ENCODE data around the gene SETD2. TPM values are rescaled to one million over a fixed set of nuclear protein-coding genes. Genes with fewer than 3 reads are reported as not detected.

Gene SETD2
- total and polyA plus RNA-seq, 2 experiments from 2014 or later = 16.7 to 45.2 TPM

DNA sequence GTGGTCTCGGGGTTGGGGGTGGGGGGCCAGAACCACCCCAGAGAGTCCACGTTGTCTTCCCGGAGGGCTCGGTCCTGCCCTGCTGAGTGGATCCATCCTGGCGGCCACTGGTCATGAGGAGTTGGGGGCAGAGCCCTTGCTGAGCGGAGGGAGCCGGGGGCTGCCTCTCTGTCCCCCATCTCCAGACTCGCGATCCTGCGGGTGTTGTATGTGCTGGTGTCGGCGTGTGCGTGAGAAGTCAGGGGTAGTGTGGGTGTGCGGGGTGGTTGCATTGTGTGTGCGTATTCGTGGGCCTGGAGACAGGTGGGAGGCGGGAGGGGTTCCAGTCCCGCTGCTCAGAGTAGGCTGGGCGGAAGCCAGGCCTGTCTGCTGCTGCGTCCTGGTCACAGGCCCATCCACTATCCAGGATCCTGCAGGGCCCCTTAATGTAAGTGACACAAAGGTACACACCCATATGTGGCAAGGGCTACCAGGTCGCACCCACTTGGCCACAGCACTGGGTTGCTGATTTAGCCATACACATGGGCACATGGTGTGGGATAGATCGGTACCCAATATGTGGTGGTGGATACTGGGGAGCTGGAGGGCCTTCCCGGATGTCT is 153.7 kb downstream of the SETD2 start (continued):
- TF ChIP-seq, protein P1, sequence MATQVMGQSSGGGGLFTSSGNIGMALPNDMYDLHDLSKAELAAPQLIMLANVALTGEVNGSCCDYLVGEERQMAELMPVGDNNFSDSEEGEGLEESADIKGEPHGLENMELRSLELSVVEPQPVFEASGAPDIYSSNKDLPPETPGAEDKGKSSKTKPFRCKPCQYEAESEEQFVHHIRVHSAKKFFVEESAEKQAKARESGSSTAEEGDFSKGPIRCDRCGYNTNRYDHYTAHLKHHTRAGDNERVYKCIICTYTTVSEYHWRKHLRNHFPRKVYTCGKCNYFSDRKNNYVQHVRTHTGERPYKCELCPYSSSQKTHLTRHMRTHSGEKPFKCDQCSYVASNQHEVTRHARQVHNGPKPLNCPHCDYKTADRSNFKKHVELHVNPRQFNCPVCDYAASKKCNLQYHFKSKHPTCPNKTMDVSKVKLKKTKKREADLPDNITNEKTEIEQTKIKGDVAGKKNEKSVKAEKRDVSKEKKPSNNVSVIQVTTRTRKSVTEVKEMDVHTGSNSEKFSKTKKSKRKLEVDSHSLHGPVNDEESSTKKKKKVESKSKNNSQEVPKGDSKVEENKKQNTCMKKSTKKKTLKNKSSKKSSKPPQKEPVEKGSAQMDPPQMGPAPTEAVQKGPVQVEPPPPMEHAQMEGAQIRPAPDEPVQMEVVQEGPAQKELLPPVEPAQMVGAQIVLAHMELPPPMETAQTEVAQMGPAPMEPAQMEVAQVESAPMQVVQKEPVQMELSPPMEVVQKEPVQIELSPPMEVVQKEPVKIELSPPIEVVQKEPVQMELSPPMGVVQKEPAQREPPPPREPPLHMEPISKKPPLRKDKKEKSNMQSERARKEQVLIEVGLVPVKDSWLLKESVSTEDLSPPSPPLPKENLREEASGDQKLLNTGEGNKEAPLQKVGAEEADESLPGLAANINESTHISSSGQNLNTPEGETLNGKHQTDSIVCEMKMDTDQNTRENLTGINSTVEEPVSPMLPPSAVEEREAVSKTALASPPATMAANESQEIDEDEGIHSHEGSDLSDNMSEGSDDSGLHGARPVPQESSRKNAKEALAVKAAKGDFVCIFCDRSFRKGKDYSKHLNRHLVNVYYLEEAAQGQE (IDR thresholded peaks at IDR 0.05; ENCODE audit: unreplicated experiment) = no peak
- TF ChIP-seq JUNB (IDR thresholded peaks at IDR 0.05; ENCODE audit: unreplicated experiment) = no peak
- TF ChIP-seq POLR2AphosphoS5 (IDR thresholded peaks at IDR 0.05; ENCODE audit: low read depth) = no peak
- no peak for TF ChIP-seq STAT1 (IDR thresholded peaks at IDR 0.05; ENCODE audit: unreplicated experiment)
- TF ChIP-seq EZH2 (IDR thresholded peaks at IDR 0.05; ENCODE audit: low read depth, unreplicated experiment) = no peak
- TF ChIP-seq CREB1 (CRISPR knock-in tag; IDR thresholded peaks at IDR 0.05; ENCODE audit: low read depth) = no peak
- TF ChIP-seq, protein P2, sequence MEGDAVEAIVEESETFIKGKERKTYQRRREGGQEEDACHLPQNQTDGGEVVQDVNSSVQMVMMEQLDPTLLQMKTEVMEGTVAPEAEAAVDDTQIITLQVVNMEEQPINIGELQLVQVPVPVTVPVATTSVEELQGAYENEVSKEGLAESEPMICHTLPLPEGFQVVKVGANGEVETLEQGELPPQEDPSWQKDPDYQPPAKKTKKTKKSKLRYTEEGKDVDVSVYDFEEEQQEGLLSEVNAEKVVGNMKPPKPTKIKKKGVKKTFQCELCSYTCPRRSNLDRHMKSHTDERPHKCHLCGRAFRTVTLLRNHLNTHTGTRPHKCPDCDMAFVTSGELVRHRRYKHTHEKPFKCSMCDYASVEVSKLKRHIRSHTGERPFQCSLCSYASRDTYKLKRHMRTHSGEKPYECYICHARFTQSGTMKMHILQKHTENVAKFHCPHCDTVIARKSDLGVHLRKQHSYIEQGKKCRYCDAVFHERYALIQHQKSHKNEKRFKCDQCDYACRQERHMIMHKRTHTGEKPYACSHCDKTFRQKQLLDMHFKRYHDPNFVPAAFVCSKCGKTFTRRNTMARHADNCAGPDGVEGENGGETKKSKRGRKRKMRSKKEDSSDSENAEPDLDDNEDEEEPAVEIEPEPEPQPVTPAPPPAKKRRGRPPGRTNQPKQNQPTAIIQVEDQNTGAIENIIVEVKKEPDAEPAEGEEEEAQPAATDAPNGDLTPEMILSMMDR (conservative IDR thresholded peaks at IDR 0.05; ENCODE audit: low read depth in 2 of 2) = no peak
- no peak for TF ChIP-seq EZH2phosphoT487 (IDR thresholded peaks at IDR 0.05; ENCODE audit: unreplicated experiment)

DNA sequence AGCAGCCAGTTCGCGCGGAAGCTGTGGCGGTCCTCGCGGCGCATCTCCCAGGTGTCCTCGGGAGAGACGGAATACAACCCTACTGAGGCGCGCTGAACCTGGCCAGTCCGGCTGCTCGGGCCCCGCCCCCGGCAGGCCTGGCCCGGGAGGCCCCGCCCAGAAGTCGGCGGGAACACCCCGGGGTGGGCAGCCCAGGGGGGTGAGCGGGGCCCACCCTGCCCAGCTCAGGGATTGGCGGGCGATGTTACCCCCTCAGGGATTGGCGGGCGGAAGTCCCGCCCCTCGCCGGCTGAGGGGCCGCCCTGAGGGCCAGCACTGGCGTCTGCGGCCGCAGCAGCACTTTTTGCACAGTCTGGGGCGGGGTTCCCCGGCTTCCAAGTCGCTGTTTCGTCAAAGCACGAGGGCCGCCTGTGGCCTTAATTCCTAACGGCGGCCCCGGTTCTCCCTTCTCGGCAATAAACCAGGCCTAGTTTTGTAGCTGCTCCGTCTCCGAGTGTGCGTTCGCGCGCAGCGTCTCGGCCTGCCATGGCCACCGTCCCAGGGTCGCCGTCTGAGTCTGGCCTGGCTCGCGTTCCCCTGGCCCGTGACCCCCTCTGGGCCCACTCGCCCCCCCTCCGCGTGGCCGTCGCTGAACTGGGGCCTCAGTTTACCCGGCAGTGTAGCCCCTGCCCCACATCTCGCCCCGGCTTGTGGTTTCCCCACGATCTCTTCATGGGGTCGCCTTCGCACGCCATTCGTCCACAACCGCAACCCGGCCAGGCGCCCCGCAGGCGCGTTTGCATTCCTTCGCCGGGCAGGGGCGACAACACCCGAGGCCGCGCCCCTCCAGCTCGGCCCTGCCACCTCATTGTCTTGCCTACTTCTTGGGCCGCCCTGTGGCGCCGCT is 154.4 kb downstream of the SETD2 start:
- Histone ChIP-seq H3K27me3 (ENCODE audit: insufficient read depth) (no peaks in the 10 kb centered on the region), H3K79me2 (replicated peaks; ENCODE audit: insufficient read depth) (no peaks in the 10 kb centered on the region), H3K36me3 (ENCODE audit: insufficient read depth) (no peaks in the 10 kb centered on the region; the same call in 1 of the 2 replicates), H3F3A (replicated peaks; ENCODE audit: low read depth) (peaks cover 10% of the 10 kb centered on the region; the same call in 1 of the 2 replicates), H3K4me2 (peak overlapping the region; percentile 94), H4K20me1 (replicated peaks; ENCODE audit: insufficient read depth) (no peaks in the 10 kb centered on the region; the same call in 1 of the 2 replicates), H3K9me2 (ENCODE audit: insufficient read depth) (peaks cover 9% of the 10 kb centered on the region; the same call in 1 of the 2 replicates), H3K4me1 (ENCODE audit: insufficient read depth) (no peaks in the 10 kb centered on the region), H3K4me3 (peak overlapping the region; percentile 72), H2AFZ (peak overlapping the region; percentile 84), H3K27ac (ENCODE audit: low read depth) (peak overlapping the region; percentile 97)
- Mint-ChIP-seq H3K36me3 (ENCODE audit: low read depth) (peaks cover 17% of the 10 kb centered on the region), H3K4me1 (peaks cover 10% of the 10 kb centered on the region; the same call in 2 of the 3 replicates), H3K27me3 (ENCODE audit: insufficient read depth, low read depth, poor library complexity) (peaks cover 11% of the 10 kb centered on the region), H3K4me3 (peak overlapping the region; percentile 80), H3K27ac (peak overlapping the region; percentile 98), H3K9me3 (no peaks in the 10 kb centered on the region)
- DNase-seq (ENCODE audit: low spot score) (peak; percentile 89), ATAC-seq (peak; percentile 80)
- TF ChIP-seq CREB1 (CRISPR knock-in tag; IDR thresholded peaks at IDR 0.05; ENCODE audit: low read depth) = no peak; the same call in 1 of the 2 replicates
- no peak for TF ChIP-seq ZNF331 (CRISPR knock-in tag; IDR thresholded peaks at IDR 0.05; ENCODE audit: low read depth)
- no peak for TF ChIP-seq NANOG (IDR thresholded peaks at IDR 0.05; ENCODE audit: borderline replicate concordance)
- TF ChIP-seq, protein P3, sequence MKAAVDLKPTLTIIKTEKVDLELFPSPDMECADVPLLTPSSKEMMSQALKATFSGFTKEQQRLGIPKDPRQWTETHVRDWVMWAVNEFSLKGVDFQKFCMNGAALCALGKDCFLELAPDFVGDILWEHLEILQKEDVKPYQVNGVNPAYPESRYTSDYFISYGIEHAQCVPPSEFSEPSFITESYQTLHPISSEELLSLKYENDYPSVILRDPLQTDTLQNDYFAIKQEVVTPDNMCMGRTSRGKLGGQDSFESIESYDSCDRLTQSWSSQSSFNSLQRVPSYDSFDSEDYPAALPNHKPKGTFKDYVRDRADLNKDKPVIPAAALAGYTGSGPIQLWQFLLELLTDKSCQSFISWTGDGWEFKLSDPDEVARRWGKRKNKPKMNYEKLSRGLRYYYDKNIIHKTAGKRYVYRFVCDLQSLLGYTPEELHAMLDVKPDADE (IDR thresholded peaks at IDR 0.05) = no peak
- no peak for TF ChIP-seq EZH2phosphoT487 (IDR thresholded peaks at IDR 0.05; ENCODE audit: unreplicated experiment)
- TF ChIP-seq EZH2 (IDR thresholded peaks at IDR 0.05; ENCODE audit: low read depth, unreplicated experiment) = no peak
- TF ChIP-seq ZNF114 (CRISPR knock-in tag; IDR thresholded peaks at IDR 0.05) = no peak

All from GM23338 (cell line).